GM23338 (cell line): ENCODE measurements around the gene ARHGAP4. TPM values are rescaled to one million over a fixed set of nuclear protein-coding genes. Genes with fewer than 3 reads are reported as not detected.

Experiments
- ATAC-seq: fragments of 200-7000 bp; cut with Tn5 transposase; 3 replicates; pipeline ENCODE4 v1.9.1; 2020
- DNase-seq: peaks from one replicate; pipeline ENCODE4 v3.0.0-alpha.2; 2015; ENCODE audit warnings: low spot score
- H2AFZ ChIP-seq: fragments of 200-600 bp; sonication (generic); 2 replicates; pipeline ENCODE4 v1.8.0; 2016; ENCODE audit warnings: antibody characterized with exemption, mild to moderate bottlenecking, moderate library complexity
- H3F3A ChIP-seq: fragments of 200-600 bp; sonication (generic); replicated peaks from 2 replicates; pipeline ENCODE4 v1.8.0; 2017; ENCODE audit warnings: antibody characterized with exemption, mixed run types, low read depth
- H3K27ac ChIP-seq: fragments of 200-600 bp; sonication (generic); 2 replicates; pipeline ENCODE4 v1.6.1; 2016; ENCODE audit warnings: low read depth
- H3K27me3 ChIP-seq: fragments of 200-600 bp; sonication (generic); 2 replicates; pipeline ENCODE4 v1.8.0; 2016; ENCODE audit warnings: mild to moderate bottlenecking, mixed run types, moderate library complexity; ENCODE audit not compliant: insufficient read depth
- H3K36me3 ChIP-seq: fragments of 200-600 bp; sonication (generic); 2 replicates; pipeline ENCODE4 v1.8.0; 2016; ENCODE audit warnings: mild to moderate bottlenecking; ENCODE audit not compliant: insufficient read depth
- H3K4me1 ChIP-seq: fragments of 200-600 bp; sonication (generic); 2 replicates; pipeline ENCODE4 v1.8.0; 2016; ENCODE audit warnings: mild to moderate bottlenecking, moderate library complexity; ENCODE audit not compliant: insufficient read depth
- H3K4me2 ChIP-seq: fragments of 200-600 bp; sonication (generic); 2 replicates; pipeline ENCODE4 v1.7.1; 2017; ENCODE audit warnings: mixed run types
- H3K4me3 ChIP-seq: fragments of 200-600 bp; sonication (generic); 2 replicates; pipeline ENCODE4 v1.6.1; 2016; ENCODE audit warnings: mixed run types
- H3K79me2 ChIP-seq: fragments of 200-600 bp; sonication (generic); replicated peaks from 2 replicates; pipeline ENCODE4 v1.8.0; 2017; ENCODE audit warnings: mild to moderate bottlenecking; ENCODE audit not compliant: insufficient read depth
- H3K9me2 ChIP-seq: fragments of 200-600 bp; sonication (generic); 2 replicates; pipeline ENCODE4 v1.8.0; 2017; ENCODE audit not compliant: insufficient read depth
- H4K20me1 ChIP-seq: fragments of 200-600 bp; sonication (generic); replicated peaks from 2 replicates; pipeline ENCODE4 v1.8.0; 2017; ENCODE audit warnings: mild to moderate bottlenecking; ENCODE audit not compliant: insufficient read depth
- H3K27ac Mint-ChIP-seq: 2 replicates; pipeline ENCODE4 v1.8.0; 2020; ENCODE audit warnings: inconsistent platforms, mild to moderate bottlenecking, moderate library complexity, mixed read lengths
- H3K27me3 Mint-ChIP-seq: 3 replicates; pipeline ENCODE4 v1.8.0; 2022; ENCODE audit warnings: low read depth, mild to moderate bottlenecking, moderate library complexity, mixed read lengths, inconsistent platforms; ENCODE audit not compliant: insufficient read depth, poor library complexity
- H3K36me3 Mint-ChIP-seq: 3 replicates; pipeline ENCODE4 v1.8.0; 2021; ENCODE audit warnings: low read depth, mild to moderate bottlenecking, inconsistent platforms, moderate library complexity, mixed read lengths
- H3K4me1 Mint-ChIP-seq: 3 replicates; pipeline ENCODE4 v1.8.0; 2020; ENCODE audit warnings: mild to moderate bottlenecking, inconsistent platforms, mixed read lengths
- H3K4me3 Mint-ChIP-seq: 3 replicates; pipeline ENCODE4 v1.8.0; 2021; ENCODE audit warnings: moderate library complexity, mild to moderate bottlenecking, inconsistent platforms, mixed read lengths
- H3K9me3 Mint-ChIP-seq: 3 replicates; pipeline ENCODE4 v1.8.0; 2020; ENCODE audit warnings: moderate library complexity, mild to moderate bottlenecking, inconsistent platforms, mixed read lengths
- CREB1 ChIP-seq: fragments of 250-450 bp; sonication (Bioruptor Pico); IDR thresholded peaks from 2 replicates; pipeline ENCODE4 v1.5.0; 2020; ENCODE audit warnings: low read depth, mild to moderate bottlenecking, moderate library complexity
- EZH2phosphoT487 ChIP-seq: fragments of 200-600 bp; sonication (generic); IDR thresholded peaks from one replicate; pipeline ENCODE4 v1.8.1; 2018; ENCODE audit warnings: antibody characterized with exemption; ENCODE audit not compliant: unreplicated experiment
- JUNB ChIP-seq: IDR thresholded peaks from one replicate; pipeline ENCODE4 v1.6.1; 2016; ENCODE audit warnings: antibody characterized with exemption; ENCODE audit not compliant: unreplicated experiment
- POLR2AphosphoS5 ChIP-seq: IDR thresholded peaks from 2 replicates; pipeline ENCODE4 v1.6.1; 2016; ENCODE audit warnings: antibody characterized with exemption, low read depth
- ZNF114 ChIP-seq: fragments of 250-450 bp; sonication (Bioruptor Pico); IDR thresholded peaks from 2 replicates; pipeline ENCODE4 v1.5.0; 2020; ENCODE audit warnings: mild to moderate bottlenecking, moderate library complexity
- polyA plus RNA-seq: library from polyadenylated mRNA; unstranded; fragments of >200 nt; fragmentation: Nextera tagmentation; extraction: Ambion mirVana; gene quantifications from 2 replicates; pipeline ENCODE4 v1.2.1, GENCODE V29; 2016
- total RNA-seq: library from RNA; depleted of rRNA; stranded (reverse); fragments of >200 nt; shearing (Covaris generic); gene quantifications from 2 replicates; pipeline ENCODE4 v1.2.3, GENCODE V29; 2014
- TF ChIP-seq, protein P1 (sequence below): fragments of 250-450 bp; sonication (Bioruptor Pico); IDR thresholded peaks from 2 replicates; pipeline ENCODE4 v1.5.0; 2020; ENCODE audit warnings: mild to moderate bottlenecking, moderate library complexity

The ARHGAP4 gene
- total and polyA plus RNA-seq, 2 experiments from 2014 or later, result 21.5 to 59.5 TPM

DNA sequence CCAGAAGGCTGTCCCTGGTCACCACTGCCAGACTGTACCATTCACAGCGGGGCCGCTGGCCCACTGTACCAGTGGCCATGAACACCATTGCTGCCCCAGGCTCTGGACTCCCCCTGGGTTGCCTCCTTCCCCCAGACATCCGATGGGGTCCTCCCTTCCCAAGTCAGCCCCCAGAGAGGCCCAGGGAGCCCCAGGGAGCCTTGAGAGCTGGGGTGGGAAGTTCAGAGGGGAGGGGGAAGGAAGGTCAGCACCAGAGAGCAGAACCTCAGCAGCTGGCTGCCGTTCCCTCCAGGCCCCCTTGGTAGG, 441 bp upstream of the ARHGAP4 start (continued):
- TF ChIP-seq, protein P1, sequence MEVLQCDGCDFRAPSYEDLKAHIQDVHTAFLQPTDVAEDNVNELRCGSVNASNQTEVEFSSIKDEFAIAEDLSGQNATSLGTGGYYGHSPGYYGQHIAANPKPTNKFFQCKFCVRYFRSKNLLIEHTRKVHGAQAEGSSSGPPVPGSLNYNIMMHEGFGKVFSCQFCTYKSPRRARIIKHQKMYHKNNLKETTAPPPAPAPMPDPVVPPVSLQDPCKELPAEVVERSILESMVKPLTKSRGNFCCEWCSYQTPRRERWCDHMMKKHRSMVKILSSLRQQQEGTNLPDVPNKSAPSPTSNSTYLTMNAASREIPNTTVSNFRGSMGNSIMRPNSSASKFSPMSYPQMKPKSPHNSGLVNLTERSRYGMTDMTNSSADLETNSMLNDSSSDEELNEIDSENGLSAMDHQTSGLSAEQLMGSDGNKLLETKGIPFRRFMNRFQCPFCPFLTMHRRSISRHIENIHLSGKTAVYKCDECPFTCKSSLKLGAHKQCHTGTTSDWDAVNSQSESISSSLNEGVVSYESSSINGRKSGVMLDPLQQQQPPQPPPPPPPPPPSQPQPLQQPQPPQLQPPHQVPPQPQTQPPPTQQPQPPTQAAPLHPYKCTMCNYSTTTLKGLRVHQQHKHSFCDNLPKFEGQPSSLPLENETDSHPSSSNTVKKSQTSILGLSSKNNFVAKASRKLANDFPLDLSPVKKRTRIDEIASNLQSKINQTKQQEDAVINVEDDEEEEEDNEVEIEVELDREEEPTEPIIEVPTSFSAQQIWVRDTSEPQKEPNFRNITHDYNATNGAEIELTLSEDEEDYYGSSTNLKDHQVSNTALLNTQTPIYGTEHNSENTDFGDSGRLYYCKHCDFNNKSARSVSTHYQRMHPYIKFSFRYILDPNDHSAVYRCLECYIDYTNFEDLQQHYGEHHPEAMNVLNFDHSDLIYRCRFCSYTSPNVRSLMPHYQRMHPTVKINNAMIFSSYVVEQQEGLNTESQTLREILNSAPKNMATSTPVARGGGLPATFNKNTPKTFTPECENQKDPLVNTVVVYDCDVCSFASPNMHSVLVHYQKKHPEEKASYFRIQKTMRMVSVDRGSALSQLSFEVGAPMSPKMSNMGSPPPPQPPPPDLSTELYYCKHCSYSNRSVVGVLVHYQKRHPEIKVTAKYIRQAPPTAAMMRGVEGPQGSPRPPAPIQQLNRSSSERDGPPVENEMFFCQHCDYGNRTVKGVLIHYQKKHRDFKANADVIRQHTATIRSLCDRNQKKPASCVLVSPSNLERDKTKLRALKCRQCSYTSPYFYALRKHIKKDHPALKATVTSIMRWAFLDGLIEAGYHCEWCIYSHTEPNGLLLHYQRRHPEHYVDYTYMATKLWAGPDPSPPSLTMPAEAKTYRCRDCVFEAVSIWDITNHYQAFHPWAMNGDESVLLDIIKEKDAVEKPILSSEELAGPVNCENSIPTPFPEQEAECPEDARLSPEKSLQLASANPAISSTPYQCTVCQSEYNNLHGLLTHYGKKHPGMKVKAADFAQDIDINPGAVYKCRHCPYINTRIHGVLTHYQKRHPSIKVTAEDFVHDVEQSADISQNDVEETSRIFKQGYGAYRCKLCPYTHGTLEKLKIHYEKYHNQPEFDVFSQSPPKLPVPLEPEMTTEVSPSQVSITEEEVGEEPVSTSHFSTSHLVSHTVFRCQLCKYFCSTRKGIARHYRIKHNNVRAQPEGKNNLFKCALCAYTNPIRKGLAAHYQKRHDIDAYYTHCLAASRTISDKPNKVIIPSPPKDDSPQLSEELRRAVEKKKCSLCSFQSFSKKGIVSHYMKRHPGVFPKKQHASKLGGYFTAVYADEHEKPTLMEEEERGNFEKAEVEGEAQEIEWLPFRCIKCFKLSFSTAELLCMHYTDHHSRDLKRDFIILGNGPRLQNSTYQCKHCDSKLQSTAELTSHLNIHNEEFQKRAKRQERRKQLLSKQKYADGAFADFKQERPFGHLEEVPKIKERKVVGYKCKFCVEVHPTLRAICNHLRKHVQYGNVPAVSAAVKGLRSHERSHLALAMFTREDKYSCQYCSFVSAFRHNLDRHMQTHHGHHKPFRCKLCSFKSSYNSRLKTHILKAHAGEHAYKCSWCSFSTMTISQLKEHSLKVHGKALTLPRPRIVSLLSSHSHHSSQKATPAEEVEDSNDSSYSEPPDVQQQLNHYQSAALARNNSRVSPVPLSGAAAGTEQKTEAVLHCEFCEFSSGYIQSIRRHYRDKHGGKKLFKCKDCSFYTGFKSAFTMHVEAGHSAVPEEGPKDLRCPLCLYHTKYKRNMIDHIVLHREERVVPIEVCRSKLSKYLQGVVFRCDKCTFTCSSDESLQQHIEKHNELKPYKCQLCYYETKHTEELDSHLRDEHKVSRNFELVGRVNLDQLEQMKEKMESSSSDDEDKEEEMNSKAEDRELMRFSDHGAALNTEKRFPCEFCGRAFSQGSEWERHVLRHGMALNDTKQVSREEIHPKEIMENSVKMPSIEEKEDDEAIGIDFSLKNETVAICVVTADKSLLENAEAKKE, result no peak
- TF ChIP-seq ZNF114, result no peak
- TF ChIP-seq CREB1, result no peak
- TF ChIP-seq JUNB, result no peak
- no peak for TF ChIP-seq EZH2phosphoT487

DNA sequence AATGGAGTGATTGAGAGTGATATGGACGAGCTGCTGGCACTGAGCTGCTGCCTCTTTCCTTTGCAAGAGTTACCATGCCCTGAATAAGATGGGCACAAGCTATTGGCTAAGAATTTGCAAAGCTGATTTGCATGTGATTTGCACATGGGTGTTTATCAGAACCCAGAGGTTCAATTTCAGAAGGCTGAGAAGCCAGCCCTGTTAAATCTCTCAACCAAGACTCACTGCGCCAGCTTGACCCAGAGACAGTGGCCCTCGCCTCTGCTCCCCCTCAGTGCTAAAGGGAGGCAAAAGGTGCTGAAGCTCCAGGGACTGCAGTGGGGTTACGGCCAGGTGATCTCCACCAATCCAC, 701 bp downstream of the ARHGAP4 start:
- Histone ChIP-seq H3K4me2 (peak overlapping the region; percentile 83), H3F3A (0 out of 2 replicates have a peak, but pooled peaks cover 5% of the 10 kb centered on the region), H3K4me1 (peaks cover 10% of the 10 kb centered on the region; the same call in 1 of the 2 replicates), H3K27me3 (no peaks in the 10 kb centered on the region), H4K20me1 (no peaks in the 10 kb centered on the region), H3K4me3 (peak overlapping the region; percentile 65), H3K27ac (no peak overlapping the region), H3K79me2 (no peaks in the 10 kb centered on the region), H2AFZ (no peak overlapping the region), H3K9me2 (no peaks in the 10 kb centered on the region), H3K36me3 (no peaks in the 10 kb centered on the region)
- H3K27me3 Mint-ChIP-seq, result peaks cover 9% of the 10 kb centered on the region
- peaks cover 26% of the 10 kb centered on the region for H3K4me1 Mint-ChIP-seq
- DNase-seq, result no peak
- H3K36me3 Mint-ChIP-seq, result peaks cover under 1% of the 10 kb centered on the region; the same call in 2 of the 3 replicates
- ATAC-seq, result no peak
- H3K4me3 Mint-ChIP-seq, result peak overlapping the region; percentile 89
- peak overlapping the region; percentile 87 for H3K27ac Mint-ChIP-seq
- no peaks in the 10 kb centered on the region; the same call in 2 of the 3 replicates for H3K9me3 Mint-ChIP-seq
- TF ChIP-seq POLR2AphosphoS5, result no peak
- TF ChIP-seq, protein P1, result no peak
